ENCODE measurements around the gene MAP6.

DNA sequence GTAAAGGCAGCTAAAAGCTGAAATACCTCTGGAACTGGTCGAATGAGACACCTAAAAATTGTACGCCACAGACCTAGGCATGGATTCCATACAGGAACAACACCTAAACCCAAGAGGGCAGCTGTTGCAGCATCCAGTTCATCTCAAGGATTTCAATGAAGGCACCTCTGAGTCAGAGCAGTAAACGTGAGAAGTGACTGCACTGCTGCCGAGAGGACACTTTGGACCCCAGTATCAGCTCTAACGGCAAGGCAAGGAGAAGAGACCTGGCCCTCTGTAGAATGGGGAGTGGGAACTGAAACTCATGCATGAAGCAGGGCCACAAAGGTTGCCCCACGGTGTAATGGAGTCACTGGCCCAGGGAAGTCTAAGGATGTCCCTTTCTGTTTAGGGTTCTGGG lies 23.9 kb downstream of the MAP6 start:
- TF ChIP-seq CTCF (conservative IDR thresholded peaks at IDR 0.05; ENCODE audit: low read depth in 2 of 2) = no peak
- no peak for TF ChIP-seq EZH2 (IDR thresholded peaks at IDR 0.05; ENCODE audit: low read depth, unreplicated experiment)
- TF ChIP-seq EZH2phosphoT487 (IDR thresholded peaks at IDR 0.05; ENCODE audit: unreplicated experiment) = no peak
- TF ChIP-seq POLR2AphosphoS5 (IDR thresholded peaks at IDR 0.05; ENCODE audit: low read depth) = no peak
- TF ChIP-seq CREB1 (CRISPR knock-in tag; IDR thresholded peaks at IDR 0.05; ENCODE audit: low read depth) = no peak
- no peak for TF ChIP-seq STAT1 (IDR thresholded peaks at IDR 0.05; ENCODE audit: unreplicated experiment)
- TF ChIP-seq, protein P1, sequence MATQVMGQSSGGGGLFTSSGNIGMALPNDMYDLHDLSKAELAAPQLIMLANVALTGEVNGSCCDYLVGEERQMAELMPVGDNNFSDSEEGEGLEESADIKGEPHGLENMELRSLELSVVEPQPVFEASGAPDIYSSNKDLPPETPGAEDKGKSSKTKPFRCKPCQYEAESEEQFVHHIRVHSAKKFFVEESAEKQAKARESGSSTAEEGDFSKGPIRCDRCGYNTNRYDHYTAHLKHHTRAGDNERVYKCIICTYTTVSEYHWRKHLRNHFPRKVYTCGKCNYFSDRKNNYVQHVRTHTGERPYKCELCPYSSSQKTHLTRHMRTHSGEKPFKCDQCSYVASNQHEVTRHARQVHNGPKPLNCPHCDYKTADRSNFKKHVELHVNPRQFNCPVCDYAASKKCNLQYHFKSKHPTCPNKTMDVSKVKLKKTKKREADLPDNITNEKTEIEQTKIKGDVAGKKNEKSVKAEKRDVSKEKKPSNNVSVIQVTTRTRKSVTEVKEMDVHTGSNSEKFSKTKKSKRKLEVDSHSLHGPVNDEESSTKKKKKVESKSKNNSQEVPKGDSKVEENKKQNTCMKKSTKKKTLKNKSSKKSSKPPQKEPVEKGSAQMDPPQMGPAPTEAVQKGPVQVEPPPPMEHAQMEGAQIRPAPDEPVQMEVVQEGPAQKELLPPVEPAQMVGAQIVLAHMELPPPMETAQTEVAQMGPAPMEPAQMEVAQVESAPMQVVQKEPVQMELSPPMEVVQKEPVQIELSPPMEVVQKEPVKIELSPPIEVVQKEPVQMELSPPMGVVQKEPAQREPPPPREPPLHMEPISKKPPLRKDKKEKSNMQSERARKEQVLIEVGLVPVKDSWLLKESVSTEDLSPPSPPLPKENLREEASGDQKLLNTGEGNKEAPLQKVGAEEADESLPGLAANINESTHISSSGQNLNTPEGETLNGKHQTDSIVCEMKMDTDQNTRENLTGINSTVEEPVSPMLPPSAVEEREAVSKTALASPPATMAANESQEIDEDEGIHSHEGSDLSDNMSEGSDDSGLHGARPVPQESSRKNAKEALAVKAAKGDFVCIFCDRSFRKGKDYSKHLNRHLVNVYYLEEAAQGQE (IDR thresholded peaks at IDR 0.05; ENCODE audit: unreplicated experiment) = no peak
